K562 (cell line): ENCODE data around the gene RPS2. TPM values are rescaled to one million over a fixed set of nuclear protein-coding genes. Genes with fewer than 3 reads are reported as not detected.
A peak's percentile ranks its signal among the peaks of the same experiment; 100 is the strongest.

ENCODE experiments used
- TARDBP ChIP-seq: fragments of 450-650 bp; IDR thresholded peaks from 2 replicates; pipeline ENCODE4 v1.6.1; 2016
- polyA plus RNA-seq, 8 experiments: library from polyadenylated mRNA; depleted of rRNA in 4 of 8; stranded (reverse) in 5 of 8; unstranded in 3 of 8; fragments of >200 nt; fragmentation: Nextera tagmentation in 2 of 8; fragmentation: Illumina TruSeq in 1 of 8; extraction: Ambion mirVana in 2 of 8; extraction: Trizol in 1 of 8; gene quantifications; 2 replicates each; pipeline versions ENCODE4 v1.2.1 to v1.2.3, GENCODE V29; 2011 to 2014; ENCODE audit warnings: inconsistent platforms in 1 of 8, missing spikeins in 1 of 8
- total RNA-seq, 7 experiments: library from RNA; depleted of rRNA in 6 of 7; stranded (reverse); fragments of >200 nt in 6 of 7; fragmentation: Illumina TruSeq in 2 of 7; extraction: Trizol in 2 of 7; gene quantifications; 2 replicates each; pipeline versions ENCODE4 v1.2.1 to v1.2.3, GENCODE V29; 2011 to 2021; ENCODE audit warnings: low replicate concordance in 1 of 7
- TF ChIP-seq, protein P1 (sequence below), 2 experiments: fragments of 450-650 bp; formaldehyde crosslinking in 1 of 2; IDR thresholded peaks; 2 replicates each; pipeline versions ENCODE4 v1.4.0 to v1.6.1; 2014 to 2020; ENCODE audit warnings: mild to moderate bottlenecking in 2 of 2, borderline replicate concordance in 1 of 2, low read depth in 1 of 2
- TF ChIP-seq, protein P2 (sequence below): fragments of 250-450 bp; sonication (Bioruptor Pico); IDR thresholded peaks from 2 replicates; pipeline ENCODE4 v1.9.0; 2021; ENCODE audit warnings: mild to moderate bottlenecking
- TF ChIP-seq, protein P3 (sequence below): sonication (generic); formaldehyde crosslinking; IDR thresholded peaks from 2 replicates; pipeline ENCODE4 v1.8.0; 2022; ENCODE audit warnings: missing genetic modification reagents, mild to moderate bottlenecking, borderline replicate concordance
- TF ChIP-seq, protein P4 (sequence below): fragments of 250-450 bp; sonication (Bioruptor Pico); IDR thresholded peaks from 2 replicates; pipeline ENCODE4 v1.8.0; 2022; ENCODE audit warnings: moderate library complexity, mild to moderate bottlenecking, inconsistent platforms

Gene RPS2
- total and polyA plus RNA-seq, 9 of the 15 experiments (the other 6 are each of a cell fraction or from before 2014, with no cell fraction given), result 834 to 4,794 (median 3,793) TPM

DNA sequence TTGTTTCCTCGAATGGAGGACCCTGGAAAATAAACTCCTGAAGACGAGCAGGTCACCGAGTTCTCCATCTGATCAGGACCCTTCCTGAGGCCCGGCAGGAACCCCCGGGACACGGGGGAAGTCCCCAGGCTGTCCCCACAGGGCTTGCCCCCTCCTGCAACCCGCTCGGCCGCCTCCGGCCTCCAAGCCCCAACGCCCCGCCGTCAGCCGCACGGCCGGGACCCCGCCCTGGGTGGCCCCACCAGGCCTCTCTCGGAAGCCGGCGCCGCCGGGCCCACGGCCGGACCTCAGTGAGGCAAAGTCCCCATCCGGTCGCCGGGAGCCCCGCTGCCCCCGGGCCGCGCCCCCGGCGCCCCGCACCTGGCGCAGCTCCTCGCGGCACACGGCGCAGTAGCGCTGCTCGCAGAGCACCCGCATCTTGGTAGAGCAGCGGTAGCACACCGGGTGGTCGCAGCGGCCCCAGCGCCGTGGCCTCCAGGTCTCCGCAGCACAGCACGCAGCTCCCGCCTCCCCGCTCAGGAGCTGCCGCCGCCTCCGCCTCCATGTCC is 44.6 kb upstream of the RPS2 start (continued):
- TF ChIP-seq, protein P1, sequence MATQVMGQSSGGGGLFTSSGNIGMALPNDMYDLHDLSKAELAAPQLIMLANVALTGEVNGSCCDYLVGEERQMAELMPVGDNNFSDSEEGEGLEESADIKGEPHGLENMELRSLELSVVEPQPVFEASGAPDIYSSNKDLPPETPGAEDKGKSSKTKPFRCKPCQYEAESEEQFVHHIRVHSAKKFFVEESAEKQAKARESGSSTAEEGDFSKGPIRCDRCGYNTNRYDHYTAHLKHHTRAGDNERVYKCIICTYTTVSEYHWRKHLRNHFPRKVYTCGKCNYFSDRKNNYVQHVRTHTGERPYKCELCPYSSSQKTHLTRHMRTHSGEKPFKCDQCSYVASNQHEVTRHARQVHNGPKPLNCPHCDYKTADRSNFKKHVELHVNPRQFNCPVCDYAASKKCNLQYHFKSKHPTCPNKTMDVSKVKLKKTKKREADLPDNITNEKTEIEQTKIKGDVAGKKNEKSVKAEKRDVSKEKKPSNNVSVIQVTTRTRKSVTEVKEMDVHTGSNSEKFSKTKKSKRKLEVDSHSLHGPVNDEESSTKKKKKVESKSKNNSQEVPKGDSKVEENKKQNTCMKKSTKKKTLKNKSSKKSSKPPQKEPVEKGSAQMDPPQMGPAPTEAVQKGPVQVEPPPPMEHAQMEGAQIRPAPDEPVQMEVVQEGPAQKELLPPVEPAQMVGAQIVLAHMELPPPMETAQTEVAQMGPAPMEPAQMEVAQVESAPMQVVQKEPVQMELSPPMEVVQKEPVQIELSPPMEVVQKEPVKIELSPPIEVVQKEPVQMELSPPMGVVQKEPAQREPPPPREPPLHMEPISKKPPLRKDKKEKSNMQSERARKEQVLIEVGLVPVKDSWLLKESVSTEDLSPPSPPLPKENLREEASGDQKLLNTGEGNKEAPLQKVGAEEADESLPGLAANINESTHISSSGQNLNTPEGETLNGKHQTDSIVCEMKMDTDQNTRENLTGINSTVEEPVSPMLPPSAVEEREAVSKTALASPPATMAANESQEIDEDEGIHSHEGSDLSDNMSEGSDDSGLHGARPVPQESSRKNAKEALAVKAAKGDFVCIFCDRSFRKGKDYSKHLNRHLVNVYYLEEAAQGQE (IDR thresholded peaks at IDR 0.05; ENCODE audit: borderline replicate concordance), result no peak
- TF ChIP-seq, protein P1 (CRISPR knock-in tag; IDR thresholded peaks at IDR 0.05; ENCODE audit: low read depth), result peak; percentile 44; the same call in 1 of the 2 replicates
- no peak for TF ChIP-seq TARDBP
- TF ChIP-seq, protein P2, sequence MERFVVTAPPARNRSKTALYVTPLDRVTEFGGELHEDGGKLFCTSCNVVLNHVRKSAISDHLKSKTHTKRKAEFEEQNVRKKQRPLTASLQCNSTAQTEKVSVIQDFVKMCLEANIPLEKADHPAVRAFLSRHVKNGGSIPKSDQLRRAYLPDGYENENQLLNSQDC (CRISPR knock-in tag), result no peak
- TF ChIP-seq, protein P3, sequence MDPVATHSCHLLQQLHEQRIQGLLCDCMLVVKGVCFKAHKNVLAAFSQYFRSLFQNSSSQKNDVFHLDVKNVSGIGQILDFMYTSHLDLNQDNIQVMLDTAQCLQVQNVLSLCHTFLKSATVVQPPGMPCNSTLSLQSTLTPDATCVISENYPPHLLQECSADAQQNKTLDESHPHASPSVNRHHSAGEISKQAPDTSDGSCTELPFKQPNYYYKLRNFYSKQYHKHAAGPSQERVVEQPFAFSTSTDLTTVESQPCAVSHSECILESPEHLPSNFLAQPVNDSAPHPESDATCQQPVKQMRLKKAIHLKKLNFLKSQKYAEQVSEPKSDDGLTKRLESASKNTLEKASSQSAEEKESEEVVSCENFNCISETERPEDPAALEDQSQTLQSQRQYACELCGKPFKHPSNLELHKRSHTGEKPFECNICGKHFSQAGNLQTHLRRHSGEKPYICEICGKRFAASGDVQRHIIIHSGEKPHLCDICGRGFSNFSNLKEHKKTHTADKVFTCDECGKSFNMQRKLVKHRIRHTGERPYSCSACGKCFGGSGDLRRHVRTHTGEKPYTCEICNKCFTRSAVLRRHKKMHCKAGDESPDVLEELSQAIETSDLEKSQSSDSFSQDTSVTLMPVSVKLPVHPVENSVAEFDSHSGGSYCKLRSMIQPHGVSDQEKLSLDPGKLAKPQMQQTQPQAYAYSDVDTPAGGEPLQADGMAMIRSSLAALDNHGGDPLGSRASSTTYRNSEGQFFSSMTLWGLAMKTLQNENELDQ, result no peak
- TF ChIP-seq, protein P4, sequence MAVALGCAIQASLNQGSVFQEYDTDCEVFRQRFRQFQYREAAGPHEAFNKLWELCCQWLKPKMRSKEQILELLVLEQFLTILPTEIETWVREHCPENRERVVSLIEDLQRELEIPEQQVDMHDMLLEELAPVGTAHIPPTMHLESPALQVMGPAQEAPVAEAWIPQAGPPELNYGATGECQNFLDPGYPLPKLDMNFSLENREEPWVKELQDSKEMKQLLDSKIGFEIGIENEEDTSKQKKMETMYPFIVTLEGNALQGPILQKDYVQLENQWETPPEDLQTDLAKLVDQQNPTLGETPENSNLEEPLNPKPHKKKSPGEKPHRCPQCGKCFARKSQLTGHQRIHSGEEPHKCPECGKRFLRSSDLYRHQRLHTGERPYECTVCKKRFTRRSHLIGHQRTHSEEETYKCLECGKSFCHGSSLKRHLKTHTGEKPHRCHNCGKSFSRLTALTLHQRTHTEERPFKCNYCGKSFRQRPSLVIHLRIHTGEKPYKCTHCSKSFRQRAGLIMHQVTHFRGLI (CRISPR knock-in tag), result no peak
